OCI-LY7 (cell line): ENCODE results near the gene FLRT2. TPM values are rescaled to one million over a fixed set of nuclear protein-coding genes. Genes with fewer than 3 reads are reported as not detected.

ENCODE experiments used
- BruUV-seq: library from RNA; stranded (reverse); fragments of 400-500 nt; replicated peaks from 2 replicates; lab custom pipeline; 2021; lab: Mats Ljungman, UMichigan
- CTCF ChIA-PET: fragments of 300-600 bp; sonication (Branson Sonifier 250); formaldehyde crosslinking; loops from one replicate; lab custom pipeline; 2022; ENCODE audit warnings: antibody characterized with exemption; ENCODE audit not compliant: unreplicated experiment; lab: Charles Lee
- POLR2A ChIA-PET: fragments of 300-600 bp; sonication (Branson Sonifier 250); formaldehyde crosslinking; loops from one replicate; lab custom pipeline; 2022; ENCODE audit warnings: antibody characterized with exemption; lab: Charles Lee
- DNase-seq: peaks from one replicate; pipeline ENCODE4 v3.0.0-alpha.2; 2015; ENCODE audit warnings: low spot score
- H2AFZ ChIP-seq: fragments of 200-600 bp; sonication (generic), shearing (Covaris generic); 2 replicates; pipeline ENCODE4 v1.6.1; 2014; ENCODE audit warnings: mild to moderate bottlenecking, antibody characterized with exemption, low read length, moderate library complexity
- H3K27ac ChIP-seq: fragments of 200-600 bp; sonication (generic); 2 replicates; pipeline ENCODE4 v1.5.1; 2014; ENCODE audit warnings: mixed run types, low read depth, mild to moderate bottlenecking, moderate library complexity, low read length, inconsistent platforms; ENCODE audit not compliant: poor library complexity, severe bottlenecking
- H3K36me3 ChIP-seq: fragments of 200-600 bp; sonication (generic); 2 replicates; pipeline ENCODE4 v1.6.1; 2014; ENCODE audit warnings: mild to moderate bottlenecking, antibody characterized with exemption, low read length, moderate library complexity, mixed read lengths; ENCODE audit not compliant: insufficient read depth
- H3K4me1 ChIP-seq: fragments of 200-600 bp; sonication (generic); 2 replicates; pipeline ENCODE4 v1.5.1; 2014; ENCODE audit warnings: mild to moderate bottlenecking, low read length; ENCODE audit not compliant: insufficient read depth, poor library complexity, severe bottlenecking
- H3K4me2 ChIP-seq: fragments of 200-600 bp; sonication (generic); 2 replicates; pipeline ENCODE4 v1.6.1; 2014; ENCODE audit warnings: mild to moderate bottlenecking, low read length
- H3K4me3 ChIP-seq: fragments of 200-600 bp; sonication (generic); 2 replicates; pipeline ENCODE4 v1.5.1; 2014; ENCODE audit warnings: mild to moderate bottlenecking, low read depth, low read length; ENCODE audit not compliant: poor library complexity, severe bottlenecking
- H3K79me2 ChIP-seq: fragments of 200-600 bp; sonication (generic); 2 replicates; pipeline ENCODE4 v1.6.1; 2016; ENCODE audit warnings: low read depth, mild to moderate bottlenecking, low read length, moderate library complexity, mixed read lengths; ENCODE audit not compliant: insufficient read depth
- H3K9me2 ChIP-seq: fragments of 200-600 bp; sonication (generic); 2 replicates; pipeline ENCODE4 v1.6.1; 2016; ENCODE audit warnings: mild to moderate bottlenecking, low read length, mixed read lengths; ENCODE audit not compliant: insufficient read depth
- H3K9me3 ChIP-seq: fragments of 200-600 bp; sonication (generic); 2 replicates; pipeline ENCODE4 v1.6.1; 2014; ENCODE audit warnings: mild to moderate bottlenecking, mixed run types, low read length, mixed read lengths
- H4K20me1 ChIP-seq: fragments of 200-600 bp; sonication (generic); 2 replicates; pipeline ENCODE4 v1.6.1; 2014; ENCODE audit warnings: mild to moderate bottlenecking, antibody characterized with exemption, low read length, moderate library complexity, mixed read lengths; ENCODE audit not compliant: insufficient read depth
- CTCF ChIP-seq: fragments of 200-600 bp; sonication (generic); conservative IDR thresholded peaks from 2 replicates; pipeline ENCODE4 v1.5.1; 2014; ENCODE audit warnings: mild to moderate bottlenecking, antibody characterized with exemption, low read length, moderate library complexity, mixed read lengths
- EZH2phosphoT487 ChIP-seq: fragments of 200-600 bp; sonication (generic); IDR thresholded peaks from 2 replicates; pipeline ENCODE4 v1.6.1; 2018; ENCODE audit warnings: low read depth, borderline replicate concordance, mild to moderate bottlenecking, mixed run types, antibody characterized with exemption, low read length, moderate library complexity, mixed read lengths
- intact Hi-C: fragments of 100-400 bp; cut with micrococcal nuclease; formaldehyde crosslinking; loops from one replicate; pipeline ENCODE4 v1.10.0; 2022; ENCODE audit not compliant: unreplicated experiment
- total RNA-seq, 2 experiments: library from RNA; depleted of rRNA in 1 of 2; stranded (reverse); fragments of >200 nt in 1 of 2; shearing (Covaris generic) in 1 of 2; gene quantifications; 2 replicates each; pipeline ENCODE4 v1.2.3, GENCODE V29; 2014 to 2022

Gene FLRT2
- total RNA-seq, 2 experiments from 2014 or later = not detected

GRCh38 chr14:85573406-85573805, 43.5 kb downstream of the FLRT2 start:
- no peak overlapping the region for H3K27ac ChIP-seq
- ChIA-PET CTCF (no interaction called here), POLR2A (no interaction called here)
- H3K4me3 ChIP-seq = no peak overlapping the region
- no peaks in the 10 kb centered on the region for H3K9me2 ChIP-seq
- H3K79me2 ChIP-seq = no peaks in the 10 kb centered on the region
- intact Hi-C loops = no loop called here
- no peaks in the 10 kb centered on the region for H3K4me1 ChIP-seq
- no peak overlapping the region for H3K4me2 ChIP-seq
- no peaks in the 10 kb centered on the region for H3K36me3 ChIP-seq
- TF ChIP-seq EZH2phosphoT487 = no peak
- no peak for TF ChIP-seq CTCF
- H2AFZ ChIP-seq = no peak overlapping the region
- H3K9me3 ChIP-seq = no peaks in the 10 kb centered on the region
- DNase-seq = no peak
- no TSS peak for BruUV-seq
- H4K20me1 ChIP-seq = no peaks in the 10 kb centered on the region

- Histone ChIP-seq H3K36me3 (no peaks in the 10 kb centered on the region), H3K27ac (no peak overlapping the region), H3K4me3 (no peak overlapping the region), H3K4me2 (no peak overlapping the region), H4K20me1 (no peaks in the 10 kb centered on the region), H3K4me1 (no peaks in the 10 kb centered on the region), H2AFZ (no peak overlapping the region), H3K9me2 (no peaks in the 10 kb centered on the region), H3K79me2 (no peaks in the 10 kb centered on the region), H3K9me3 (no peaks in the 10 kb centered on the region)
- no peak for DNase-seq
- ChIA-PET POLR2A (interaction anchor here (0.6 kb wide), 1 partner anchor 167 kb away, joined by 3 read pairs; no protein-coding TSS in a partner anchor), CTCF (no interaction called here)
- intact Hi-C loops = no loop called here
- BruUV-seq = no TSS peak
- TF ChIP-seq CTCF (no peak), EZH2phosphoT487 (no peak)
Observed at GRCh38 chr14:85574853-85575616, 45.1 kb downstream of the FLRT2 start.

- Histone ChIP-seq H3K4me1 (no peaks in the 10 kb centered on the region), H3K4me2 (no peak overlapping the region), H3K9me2 (no peaks in the 10 kb centered on the region), H3K36me3 (no peaks in the 10 kb centered on the region), H3K27ac (no peak overlapping the region), H3K79me2 (no peaks in the 10 kb centered on the region), H3K9me3 (no peaks in the 10 kb centered on the region), H3K4me3 (no peak overlapping the region), H2AFZ (no peak overlapping the region), H4K20me1 (no peaks in the 10 kb centered on the region)
- no peak for TF ChIP-seq CTCF
- no peak for TF ChIP-seq EZH2phosphoT487
- CTCF ChIA-PET = no interaction called here
- intact Hi-C loops = no loop called here
- POLR2A ChIA-PET = interaction anchor here (0.6 kb wide), 1 partner anchor 166 kb away, joined by 3 read pairs; no protein-coding TSS in a partner anchor
- DNase-seq = no peak
- BruUV-seq = no TSS peak
Observed at GRCh38 chr14:85575617-85575898, 45.6 kb downstream of the FLRT2 start.
